NB4 (cell line): ENCODE data around the gene CTNNA3.

Source experiments
- MAX ChIP-seq: IDR thresholded peaks from 2 replicates; pipeline ENCODE4 v1.6.1; 2011; ENCODE audit warnings: low read depth, low read length
- MYC ChIP-seq: IDR thresholded peaks from 2 replicates; pipeline ENCODE4 v1.6.1; 2011; ENCODE audit warnings: low read depth, low read length
- POLR2A ChIP-seq: IDR thresholded peaks from 2 replicates; pipeline ENCODE4 v1.6.1; 2011; ENCODE audit warnings: mild to moderate bottlenecking; ENCODE audit not compliant: insufficient read length; ENCODE audit errors: extremely low read depth
- TF ChIP-seq, protein P1 (sequence below): IDR thresholded peaks from one replicate; pipeline ENCODE4 v1.5.1; 2012; ENCODE audit warnings: low read depth, low read length

GRCh38 chr10:66999762-67000545 lies 696.0 kb downstream of the CTNNA3 start:
- TF ChIP-seq, protein P1, sequence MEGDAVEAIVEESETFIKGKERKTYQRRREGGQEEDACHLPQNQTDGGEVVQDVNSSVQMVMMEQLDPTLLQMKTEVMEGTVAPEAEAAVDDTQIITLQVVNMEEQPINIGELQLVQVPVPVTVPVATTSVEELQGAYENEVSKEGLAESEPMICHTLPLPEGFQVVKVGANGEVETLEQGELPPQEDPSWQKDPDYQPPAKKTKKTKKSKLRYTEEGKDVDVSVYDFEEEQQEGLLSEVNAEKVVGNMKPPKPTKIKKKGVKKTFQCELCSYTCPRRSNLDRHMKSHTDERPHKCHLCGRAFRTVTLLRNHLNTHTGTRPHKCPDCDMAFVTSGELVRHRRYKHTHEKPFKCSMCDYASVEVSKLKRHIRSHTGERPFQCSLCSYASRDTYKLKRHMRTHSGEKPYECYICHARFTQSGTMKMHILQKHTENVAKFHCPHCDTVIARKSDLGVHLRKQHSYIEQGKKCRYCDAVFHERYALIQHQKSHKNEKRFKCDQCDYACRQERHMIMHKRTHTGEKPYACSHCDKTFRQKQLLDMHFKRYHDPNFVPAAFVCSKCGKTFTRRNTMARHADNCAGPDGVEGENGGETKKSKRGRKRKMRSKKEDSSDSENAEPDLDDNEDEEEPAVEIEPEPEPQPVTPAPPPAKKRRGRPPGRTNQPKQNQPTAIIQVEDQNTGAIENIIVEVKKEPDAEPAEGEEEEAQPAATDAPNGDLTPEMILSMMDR, result no peak
- TF ChIP-seq POLR2A (no peak), MAX (no peak), MYC (no peak)
